Endothelial cell of umbilical vein (primary cell): Measurements from ENCODE around the gene LRRC8C. TPM values are rescaled to one million over a fixed set of nuclear protein-coding genes. Genes with fewer than 3 reads are reported as not detected.

Experiments used
- BruUV-seq: library from RNA; stranded (reverse); fragments of 400-500 nt; replicated peaks from 2 replicates; lab custom pipeline; 2021; lab: Mats Ljungman, UMichigan
- CTCF ChIA-PET: fragments of 300-600, 350-600 bp; sonication (Branson Sonifier 250); formaldehyde crosslinking; loops from one replicate; lab custom pipeline; 2021; ENCODE audit warnings: antibody characterized with exemption, inconsistent platforms; lab: Charles Lee
- POLR2A ChIA-PET: fragments of 300-600, 350-600 bp; sonication (Branson Sonifier 250); formaldehyde crosslinking; loops from one replicate; lab custom pipeline; 2021; ENCODE audit warnings: antibody characterized with exemption, inconsistent platforms; lab: Charles Lee
- DNase-seq: peaks from one replicate; pipeline ENCODE4 v3.0.0-alpha.2; 2011; ENCODE audit warnings: low read depth, low spot score
- FAIRE-seq: peaks from 2 replicates; lab custom pipeline; 2011; peaks lifted over from hg19 to GRCh38; lab: Jason Lieb, UNC
- H2AFZ ChIP-seq: 2 replicates; pipeline ENCODE4 v1.6.0; 2012; ENCODE audit warnings: low read depth, low read length, control low read depth, inconsistent platforms
- H3K27ac ChIP-seq: 2 replicates; pipeline ENCODE4 v1.5.1; 2011; ENCODE audit warnings: low read depth, mild to moderate bottlenecking, control low read depth, low read length, moderate library complexity; ENCODE audit not compliant: insufficient read depth
- H3K27me3 ChIP-seq, 2 experiments: 2 replicates each; pipeline versions ENCODE4 v1.6.0 to v1.6.1; 2011; ENCODE audit warnings: low read length in 2 of 2, mixed read lengths in 1 of 2; ENCODE audit not compliant: control insufficient read depth in 2 of 2, insufficient read depth in 2 of 2
- H3K36me3 ChIP-seq, 2 experiments: 2 replicates in 1 of 2; 3 replicates in 1 of 2; pipeline ENCODE4 v1.5.1; 2011; ENCODE audit warnings: low read length in 2 of 2, mild to moderate bottlenecking in 1 of 2, moderate library complexity in 1 of 2; ENCODE audit not compliant: control insufficient read depth in 2 of 2, insufficient read depth in 2 of 2; ENCODE audit errors: extremely low read depth in 1 of 2
- H3K4me1 ChIP-seq: 3 replicates; pipeline ENCODE4 v1.5.1; 2011; ENCODE audit warnings: mild to moderate bottlenecking, low read length; ENCODE audit not compliant: control insufficient read depth, insufficient read depth; ENCODE audit errors: extremely low read depth
- H3K4me2 ChIP-seq: 2 replicates; pipeline ENCODE4 v1.6.1; 2011; ENCODE audit warnings: low read length, control low read depth, mixed read lengths; ENCODE audit not compliant: insufficient read depth
- H3K4me3 ChIP-seq, 3 experiments: fragments of 200-600 bp in 1 of 3; sonication (generic), shearing (Covaris generic) in 1 of 3; replicated peaks in 1 of 3; 2 replicates each; pipeline ENCODE4 v1.5.1; 2011 to 2016; ENCODE audit warnings: control low read depth in 3 of 3, low read length in 3 of 3, mild to moderate bottlenecking in 2 of 3, inconsistent platforms in 1 of 3, low read depth in 1 of 3, moderate library complexity in 1 of 3; ENCODE audit not compliant: insufficient read depth in 1 of 3
- H3K79me2 ChIP-seq: 2 replicates; pipeline ENCODE4 v1.6.0; 2012; ENCODE audit warnings: low read length, inconsistent platforms; ENCODE audit not compliant: control insufficient read depth, insufficient read depth
- H3K9ac ChIP-seq: replicated peaks from 2 replicates; pipeline ENCODE3; 2011; ENCODE audit warnings: low read length, control low read depth; ENCODE audit not compliant: insufficient read depth; ENCODE audit errors: extremely low read depth
- H3K9me1 ChIP-seq: replicated peaks from 3 replicates; pipeline ENCODE4 v1.6.0; 2011; ENCODE audit warnings: mild to moderate bottlenecking, low read length; ENCODE audit not compliant: control insufficient read depth, insufficient read depth; ENCODE audit errors: extremely low read depth
- H3K9me3 ChIP-seq: replicated peaks from 2 replicates; pipeline ENCODE4 v1.5.1; 2012; ENCODE audit warnings: low read length, inconsistent platforms; ENCODE audit not compliant: control insufficient read depth, insufficient read depth
- H4K20me1 ChIP-seq: replicated peaks from 2 replicates; pipeline ENCODE3; 2011; ENCODE audit warnings: mild to moderate bottlenecking, low read length; ENCODE audit not compliant: control insufficient read depth, insufficient read depth; ENCODE audit errors: extremely low read depth
- EZH2 ChIP-seq: IDR thresholded peaks from 2 replicates; pipeline ENCODE4 v1.6.1; 2012; ENCODE audit warnings: borderline replicate concordance, low read depth, mild to moderate bottlenecking, moderate library complexity, low read length, inconsistent platforms; ENCODE audit not compliant: severe bottlenecking
- FOS ChIP-seq: IDR thresholded peaks from 2 replicates; pipeline ENCODE4 v1.6.1; 2011; ENCODE audit warnings: mild to moderate bottlenecking, low read length, moderate library complexity, borderline replicate concordance; ENCODE audit not compliant: insufficient read depth
- GATA2 ChIP-seq: IDR thresholded peaks from 2 replicates; pipeline ENCODE4 v1.7.0; 2011; ENCODE audit warnings: low read depth, mild to moderate bottlenecking, moderate library complexity, mixed read lengths, low read length; ENCODE audit not compliant: insufficient read length, insufficient read depth
- JUN ChIP-seq: IDR thresholded peaks from 2 replicates; pipeline ENCODE4 v1.6.1; 2011; ENCODE audit warnings: borderline replicate concordance, low read depth; ENCODE audit not compliant: insufficient read length, insufficient read depth
- MYC ChIP-seq: IDR thresholded peaks from one replicate; pipeline ENCODE4 v1.6.1; 2011; ENCODE audit warnings: mild to moderate bottlenecking, low read depth, low read length
- POLR2A ChIP-seq: IDR thresholded peaks from 2 replicates; pipeline ENCODE4 v1.6.1; 2012; ENCODE audit warnings: low read depth, mild to moderate bottlenecking, control low read depth, low read length
- POLR2AphosphoS5 ChIP-seq: IDR thresholded peaks from 2 replicates; pipeline ENCODE4 v1.6.1; 2012; ENCODE audit warnings: low read depth, mild to moderate bottlenecking, control low read depth, low read length, moderate library complexity; ENCODE audit not compliant: insufficient read depth
- dilution Hi-C: fragments of 300-500 bp; cut with MboI; formaldehyde crosslinking; loops from one replicate; pipeline ENCODE4 v1.15.0; 2019; ENCODE audit warnings: low sequenced_read_pairs; ENCODE audit not compliant: extremely low pct_ligation_motif_present
- intact Hi-C: fragments of 100-400 bp; cut with micrococcal nuclease; formaldehyde crosslinking; loops from one replicate; pipeline ENCODE4 v1.10.0; 2022
- polyA plus RNA-seq, 4 experiments: library from polyadenylated mRNA; depleted of rRNA in 3 of 4; stranded (reverse) in 3 of 4; unstranded in 1 of 4; fragments of >200 nt; gene quantifications; 2 replicates each; pipeline versions ENCODE4 v1.2.1 to v1.2.3, GENCODE V29; 2011 to 2012; ENCODE audit warnings: missing spikeins in 1 of 4
- total RNA-seq: library from RNA; stranded (reverse); gene quantifications from 2 replicates; pipeline ENCODE4 v1.2.3, GENCODE V29; 2021
- TF ChIP-seq, protein P1 (sequence below), 2 donors: IDR thresholded peaks; 1 replicate in 1 of 2; 2 replicates in 1 of 2; pipeline ENCODE4 v1.5.1; 2011; ENCODE audit warnings: low read length in 2 of 2, mild to moderate bottlenecking in 2 of 2, moderate library complexity in 2 of 2, control low read depth in 1 of 2, inconsistent platforms in 1 of 2, low read depth in 1 of 2; ENCODE audit not compliant: insufficient read depth in 1 of 2; ENCODE audit errors: extremely low read depth in 1 of 2
- TF ChIP-seq, protein P2 (sequence below): IDR thresholded peaks from 2 replicates; pipeline ENCODE4 v1.6.1; 2011; ENCODE audit not compliant: insufficient read depth, insufficient read length

LRRC8C gene
- total and polyA plus RNA-seq, 2 donors (not counting 3 experiments of a cell fraction or from before 2014, with no cell fraction given) = 33.6 to 51.5 TPM

DNA sequence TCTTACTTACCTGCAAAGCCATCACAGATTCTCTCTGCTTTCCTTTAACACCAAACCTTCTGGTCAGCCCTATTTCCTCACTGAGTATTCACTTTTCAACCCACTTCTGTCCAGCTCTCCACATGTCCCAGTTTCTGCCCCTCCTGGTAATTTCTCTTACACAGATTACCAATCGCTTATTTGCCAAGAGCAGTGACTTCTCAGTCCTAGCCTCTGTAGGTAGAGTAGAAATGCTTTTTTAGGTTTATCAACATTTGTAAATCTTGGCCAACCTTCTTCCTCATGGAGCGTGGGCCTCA, 33.6 kb upstream of the LRRC8C start:
- H3K9me3 ChIP-seq = no peaks in the 10 kb centered on the region
- POLR2A ChIA-PET = no interaction called here
- no peak overlapping the region for H3K9ac ChIP-seq
- no peak for DNase-seq
- no peaks in the 10 kb centered on the region for H4K20me1 ChIP-seq
- no peaks in the 10 kb centered on the region for H3K27me3 ChIP-seq
- no peak overlapping the region for H3K4me3 ChIP-seq
- BruUV-seq = no TSS peak
- H3K4me1 ChIP-seq = no peaks in the 10 kb centered on the region
- CTCF ChIA-PET = interaction anchor here (0.7 to 8.1 kb wide), 14 partner anchors 9 to 513 kb away, joined by 3 to 111 read pairs (median 4); no protein-coding TSS in a partner anchor
- H3K79me2 ChIP-seq = no peaks in the 10 kb centered on the region
- no peak for TF ChIP-seq POLR2AphosphoS5
- TF ChIP-seq MYC = no peak
- no peak for TF ChIP-seq GATA2
- TF ChIP-seq, protein P1, sequence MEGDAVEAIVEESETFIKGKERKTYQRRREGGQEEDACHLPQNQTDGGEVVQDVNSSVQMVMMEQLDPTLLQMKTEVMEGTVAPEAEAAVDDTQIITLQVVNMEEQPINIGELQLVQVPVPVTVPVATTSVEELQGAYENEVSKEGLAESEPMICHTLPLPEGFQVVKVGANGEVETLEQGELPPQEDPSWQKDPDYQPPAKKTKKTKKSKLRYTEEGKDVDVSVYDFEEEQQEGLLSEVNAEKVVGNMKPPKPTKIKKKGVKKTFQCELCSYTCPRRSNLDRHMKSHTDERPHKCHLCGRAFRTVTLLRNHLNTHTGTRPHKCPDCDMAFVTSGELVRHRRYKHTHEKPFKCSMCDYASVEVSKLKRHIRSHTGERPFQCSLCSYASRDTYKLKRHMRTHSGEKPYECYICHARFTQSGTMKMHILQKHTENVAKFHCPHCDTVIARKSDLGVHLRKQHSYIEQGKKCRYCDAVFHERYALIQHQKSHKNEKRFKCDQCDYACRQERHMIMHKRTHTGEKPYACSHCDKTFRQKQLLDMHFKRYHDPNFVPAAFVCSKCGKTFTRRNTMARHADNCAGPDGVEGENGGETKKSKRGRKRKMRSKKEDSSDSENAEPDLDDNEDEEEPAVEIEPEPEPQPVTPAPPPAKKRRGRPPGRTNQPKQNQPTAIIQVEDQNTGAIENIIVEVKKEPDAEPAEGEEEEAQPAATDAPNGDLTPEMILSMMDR (IDR thresholded peaks at IDR 0.05; ENCODE audit: extremely low read depth in 1 of 2, insufficient read depth in 1 of 2, low read depth in 1 of 2, low read length in 2 of 2) = no peak
- TF ChIP-seq POLR2A = no peak
- no peak for TF ChIP-seq EZH2
- no peak for TF ChIP-seq FOS
- TF ChIP-seq, protein P2, sequence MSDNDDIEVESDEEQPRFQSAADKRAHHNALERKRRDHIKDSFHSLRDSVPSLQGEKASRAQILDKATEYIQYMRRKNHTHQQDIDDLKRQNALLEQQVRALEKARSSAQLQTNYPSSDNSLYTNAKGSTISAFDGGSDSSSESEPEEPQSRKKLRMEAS = no peak
- TF ChIP-seq JUN = no peak
- dilution Hi-C loops = no loop called here
- H3K27ac ChIP-seq = no peak overlapping the region
- intact Hi-C loops = loop anchor here (1.0 kb wide), 3 partner anchors 79 to 164 kb away; no protein-coding TSS in a partner anchor
- FAIRE-seq = no peak
- H3K9me1 ChIP-seq = no peaks in the 10 kb centered on the region
- no peaks in the 10 kb centered on the region for H3K36me3 ChIP-seq
- H2AFZ ChIP-seq = no peak overlapping the region
- H3K4me2 ChIP-seq = no peak overlapping the region
